Smooth muscle cell of the brain vasculature (primary cell): ENCODE results near the gene IL17RC.
"Not testable (repeated sequence)": the region's sequence is repeated elsewhere in the genome, so short reads cannot be mapped to it uniquely, and the experiment has no call there.

ENCODE experiments used
- DNase-seq: peaks from one replicate; pipeline ENCODE4 v3.0.0-alpha.2; 2012; ENCODE audit warnings: low read depth, low spot score

The IL17RC gene

DNA sequence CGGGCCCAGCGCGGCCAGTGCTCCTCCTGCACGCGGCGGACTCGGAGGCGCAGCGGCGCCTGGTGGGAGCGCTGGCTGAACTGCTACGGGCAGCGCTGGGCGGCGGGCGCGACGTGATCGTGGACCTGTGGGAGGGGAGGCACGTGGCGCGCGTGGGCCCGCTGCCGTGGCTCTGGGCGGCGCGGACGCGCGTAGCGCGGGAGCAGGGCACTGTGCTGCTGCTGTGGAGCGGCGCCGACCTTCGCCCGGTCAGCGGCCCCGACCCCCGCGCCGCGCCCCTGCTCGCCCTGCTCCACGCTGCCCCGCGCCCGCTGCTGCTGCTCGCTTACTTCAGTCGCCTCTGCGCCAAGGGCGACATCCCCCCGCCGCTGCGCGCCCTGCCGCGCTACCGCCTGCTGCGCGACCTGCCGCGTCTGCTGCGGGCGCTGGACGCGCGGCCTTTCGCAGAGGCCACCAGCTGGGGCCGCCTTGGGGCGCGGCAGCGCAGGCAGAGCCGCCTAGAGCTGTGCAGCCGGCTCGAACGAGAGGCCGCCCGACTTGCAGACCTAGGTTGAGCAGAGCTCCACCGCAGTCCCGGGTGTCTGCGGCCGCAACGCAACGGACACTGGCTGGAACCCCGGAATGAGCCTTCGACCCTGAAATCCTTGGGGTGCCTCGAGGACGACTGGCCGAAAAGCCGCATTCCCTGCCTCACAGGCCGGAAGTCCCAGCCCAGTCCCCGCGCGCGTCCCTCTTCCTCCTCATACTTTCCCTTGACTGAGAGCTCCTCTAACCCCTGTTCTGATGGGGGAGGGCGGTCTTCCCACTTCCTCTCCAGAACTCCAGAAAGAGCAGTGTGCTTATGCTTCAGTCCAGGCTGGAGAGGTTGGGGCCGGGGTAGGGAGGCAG, 1.4 kb upstream of the IL17RC start:
- DNase-seq = no peak

DNA sequence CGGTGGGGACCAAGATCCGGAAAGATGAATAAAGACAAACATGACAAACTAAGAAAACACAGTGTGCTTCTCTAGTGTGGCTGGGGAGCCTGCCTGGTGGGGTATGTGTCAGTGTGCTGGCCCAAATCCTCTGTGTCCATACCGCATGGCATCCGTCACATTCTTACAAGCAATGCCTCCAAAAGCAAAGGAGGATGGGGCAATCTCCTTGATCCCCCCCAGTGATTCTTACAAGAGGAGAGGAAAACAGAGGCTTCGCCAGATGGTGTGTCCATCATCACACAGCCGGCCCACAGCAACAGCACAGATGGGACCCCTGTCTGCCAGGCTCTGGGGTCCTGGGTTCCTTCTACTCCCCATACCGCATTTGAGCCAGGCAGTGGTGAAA, 558 bp upstream of the IL17RC start:
- no peak for DNase-seq

GRCh38 chr3:9917820-9918219, 922 bp downstream of the IL17RC start:
- no peak for DNase-seq

DNA sequence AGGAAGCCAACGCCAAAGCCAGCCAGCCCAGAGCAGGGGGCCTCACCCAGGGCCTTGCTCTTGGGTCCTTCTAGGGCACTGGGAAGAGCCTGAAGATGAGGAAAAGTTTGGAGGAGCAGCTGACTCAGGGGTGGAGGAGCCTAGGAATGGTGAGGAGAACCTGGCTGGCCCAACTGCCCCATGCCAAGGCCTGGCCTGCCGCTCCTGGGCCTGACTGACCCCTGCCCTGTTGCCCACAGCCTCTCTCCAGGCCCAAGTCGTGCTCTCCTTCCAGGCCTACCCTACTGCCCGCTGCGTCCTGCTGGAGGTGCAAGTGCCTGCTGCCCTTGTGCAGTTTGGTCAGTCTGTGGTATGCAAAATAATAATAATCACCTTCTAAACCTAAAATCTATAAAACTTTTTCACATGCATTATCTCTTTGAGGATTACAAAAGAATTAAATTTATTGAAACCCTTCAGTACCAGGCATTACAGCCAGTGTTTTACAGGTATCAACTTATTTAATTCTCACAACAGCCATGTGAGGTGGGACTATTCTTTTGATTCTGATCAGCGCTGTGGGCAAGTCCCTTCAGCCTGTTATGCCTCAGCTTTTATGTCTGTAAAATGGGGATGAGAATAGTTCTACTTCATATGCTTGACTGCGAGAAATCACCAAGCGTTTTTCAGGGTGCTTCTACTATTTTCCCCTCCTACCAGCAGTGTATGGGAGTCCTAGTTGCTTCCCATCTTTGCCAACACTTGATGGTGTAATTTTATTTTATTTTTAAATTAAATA, 1.6 kb downstream of the IL17RC start:
- DNase-seq = no peak

DNA sequence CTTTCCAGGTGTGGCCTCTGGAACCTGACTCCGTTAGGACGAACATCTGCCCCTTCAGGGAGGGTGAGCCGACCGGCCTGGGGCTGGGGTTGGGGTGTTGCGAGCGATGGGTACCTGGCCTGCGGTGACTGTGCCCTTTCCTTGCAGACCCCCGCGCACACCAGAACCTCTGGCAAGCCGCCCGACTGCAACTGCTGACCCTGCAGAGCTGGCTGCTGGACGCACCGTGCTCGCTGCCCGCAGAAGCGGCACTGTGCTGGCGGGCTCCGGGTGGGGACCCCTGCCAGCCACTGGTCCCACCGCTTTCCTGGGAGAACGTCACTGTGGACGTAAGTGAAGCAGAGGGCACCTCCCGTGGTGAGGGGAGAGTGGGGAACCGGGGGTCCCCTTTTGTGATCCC, 11.3 kb downstream of the IL17RC start:
- DNase-seq = no peak

- no peak for DNase-seq
These were observed 14.0 kb downstream of the IL17RC start for GRCh38 chr3:9930804-9931418.

DNA sequence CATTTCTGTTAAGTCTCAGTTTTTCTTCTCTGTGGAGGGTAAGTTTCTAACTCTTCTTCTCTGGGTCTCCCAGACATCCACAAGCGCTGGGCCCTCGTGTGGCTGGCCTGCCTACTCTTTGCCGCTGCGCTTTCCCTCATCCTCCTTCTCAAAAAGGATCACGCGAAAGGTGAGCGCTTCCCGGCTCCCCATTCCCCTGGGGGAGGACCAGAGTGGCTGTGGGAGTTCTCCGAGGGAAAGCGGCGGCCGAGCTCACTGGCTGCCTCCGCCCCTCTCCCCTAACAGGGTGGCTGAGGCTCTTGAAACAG, 15.6 kb downstream of the IL17RC start:
- DNase-seq = no peak

DNA sequence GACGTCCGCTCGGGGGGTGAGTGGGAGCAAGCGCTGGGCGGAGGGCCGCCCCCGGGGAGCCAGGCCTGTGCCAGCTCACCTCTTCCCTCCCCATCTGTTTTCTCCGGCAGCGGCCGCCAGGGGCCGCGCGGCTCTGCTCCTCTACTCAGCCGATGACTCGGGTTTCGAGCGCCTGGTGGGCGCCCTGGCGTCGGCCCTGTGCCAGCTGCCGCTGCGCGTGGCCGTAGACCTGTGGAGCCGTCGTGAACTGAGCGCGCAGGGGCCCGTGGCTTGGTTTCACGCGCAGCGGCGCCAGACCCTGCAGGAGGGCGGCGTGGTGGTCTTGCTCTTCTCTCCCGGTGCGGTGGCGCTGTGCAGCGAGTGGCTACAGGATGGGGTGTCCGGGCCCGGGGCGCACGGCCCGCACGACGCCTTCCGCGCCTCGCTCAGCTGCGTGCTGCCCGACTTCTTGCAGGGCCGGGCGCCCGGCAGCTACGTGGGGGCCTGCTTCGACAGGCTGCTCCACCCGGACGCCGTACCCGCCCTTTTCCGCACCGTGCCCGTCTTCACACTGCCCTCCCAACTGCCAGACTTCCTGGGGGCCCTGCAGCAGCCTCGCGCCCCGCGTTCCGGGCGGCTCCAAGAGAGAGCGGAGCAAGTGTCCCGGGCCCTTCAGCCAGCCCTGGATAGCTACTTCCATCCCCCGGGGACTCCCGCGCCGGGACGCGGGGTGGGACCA, 16.1 kb downstream of the IL17RC start:
- peak; percentile 73 for DNase-seq

- DNase-seq = peak; percentile 85
These were observed 16.8 kb downstream of the IL17RC start, which contains the start of gene CRELD1 for GRCh38 chr3:9933561-9934234. Gene CRELD1, plus strand, starts transcription at chr3:9933834. Its CDS starts 605 bp downstream, at chr3:9934439.

DNA sequence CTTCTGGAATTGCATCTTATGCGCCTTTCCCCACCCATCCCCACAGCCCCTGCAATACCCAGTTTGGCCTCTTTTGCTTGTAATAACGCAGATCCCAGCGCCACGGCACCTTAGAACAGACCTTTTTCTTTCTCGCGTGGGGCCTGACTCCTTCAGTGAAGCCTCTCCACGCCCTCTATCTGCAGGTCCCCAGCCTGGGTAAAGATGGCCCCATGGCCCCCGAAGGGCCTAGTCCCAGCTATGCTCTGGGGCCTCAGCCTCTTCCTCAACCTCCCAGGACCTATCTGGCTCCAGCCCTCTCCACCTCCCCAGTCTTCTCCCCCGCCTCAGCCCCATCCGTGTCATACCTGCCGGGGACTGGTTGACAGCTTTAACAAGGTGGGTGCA, 17.3 kb downstream of the IL17RC start:
- no peak for DNase-seq

- no peak for DNase-seq
These were observed 18.1 kb downstream of the IL17RC start for GRCh38 chr3:9934993-9935392.

DNA sequence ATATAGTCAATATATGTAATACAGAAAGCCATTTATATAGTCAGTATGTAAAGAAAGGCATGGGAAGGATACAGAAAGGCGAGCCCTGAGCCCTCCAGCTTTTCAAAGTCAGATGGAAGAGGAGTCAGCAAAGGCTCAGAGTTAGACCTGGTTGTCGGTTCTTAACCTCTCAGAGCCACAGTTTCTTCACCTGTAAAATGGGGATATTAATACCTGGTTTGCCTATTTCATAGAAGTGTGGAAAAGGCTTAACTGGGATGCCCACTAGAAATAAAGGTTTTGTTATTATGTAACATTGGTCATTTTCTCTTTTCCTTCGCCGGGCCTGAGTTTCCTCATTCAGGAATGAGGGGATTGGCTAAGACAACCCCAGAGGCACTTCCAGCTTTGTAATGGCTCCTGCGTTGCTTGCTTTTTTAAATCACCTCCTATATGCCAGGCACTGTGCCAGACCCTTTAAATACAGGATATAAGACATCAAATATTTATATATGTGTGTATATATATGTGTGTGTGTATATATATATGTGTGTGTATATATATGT, 19.1 kb downstream of the IL17RC start:
- no peak for DNase-seq

DNA sequence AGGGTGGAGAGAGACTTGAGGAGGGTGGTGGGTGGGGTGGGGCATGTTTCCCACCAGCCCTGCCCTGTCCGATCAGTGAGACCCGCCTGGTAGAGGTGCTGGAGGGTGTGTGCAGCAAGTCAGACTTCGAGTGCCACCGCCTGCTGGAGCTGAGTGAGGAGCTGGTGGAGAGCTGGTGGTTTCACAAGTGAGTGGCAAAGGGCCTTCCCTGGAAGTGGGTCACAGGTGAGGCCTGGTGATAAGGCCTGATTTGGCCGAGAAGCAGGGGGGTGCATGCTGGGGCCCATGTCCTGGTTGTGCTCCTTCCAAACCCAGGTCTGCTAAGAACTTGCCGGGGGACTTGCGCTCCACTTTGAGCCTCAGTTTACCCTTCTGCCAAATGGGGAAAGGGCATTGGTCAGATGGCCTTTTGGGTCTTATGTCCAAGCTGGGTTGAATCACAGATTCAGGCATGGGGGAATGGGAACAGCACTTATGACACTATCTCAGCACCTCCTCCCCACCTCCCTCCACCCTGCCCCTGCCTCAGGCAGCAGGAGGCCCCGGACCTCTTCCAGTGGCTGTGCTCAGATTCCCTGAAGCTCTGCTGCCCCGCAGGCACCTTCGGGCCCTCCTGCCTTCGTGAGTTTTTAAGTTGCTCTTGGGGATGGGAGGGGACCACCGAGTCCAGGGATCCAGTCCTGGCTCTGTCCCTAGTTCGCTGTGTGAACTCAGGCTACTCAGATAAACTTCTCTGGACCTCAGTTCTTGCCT, 20.8 kb downstream of the IL17RC start:
- no peak for DNase-seq

- no peak for DNase-seq
These were observed 22.1 kb downstream of the IL17RC start for GRCh38 chr3:9938966-9939365.

DNA sequence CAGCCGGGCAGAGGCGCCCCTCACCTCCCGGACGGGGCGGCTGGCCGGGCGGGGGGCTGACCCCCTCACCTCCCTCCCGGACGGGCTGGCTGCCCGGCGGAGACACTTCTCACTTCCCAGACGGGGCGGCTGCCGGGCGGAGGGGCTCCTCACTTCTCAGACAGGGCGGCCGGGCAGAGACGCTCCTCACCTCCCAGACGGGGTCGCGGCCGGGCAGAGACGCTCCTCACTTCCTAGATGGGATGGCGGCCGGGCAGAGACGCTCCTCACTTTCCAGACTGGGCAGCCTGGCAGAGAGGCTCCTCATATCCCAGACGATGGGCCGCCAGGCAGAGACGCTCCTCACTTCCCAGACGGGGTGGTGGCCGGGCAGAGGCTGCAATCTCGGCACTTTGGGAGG, 23.0 kb downstream of the IL17RC start:
- not testable (repeated sequence) for DNase-seq

- no peak for DNase-seq
These were observed 23.8 kb downstream of the IL17RC start for GRCh38 chr3:9940746-9941145.

DNA sequence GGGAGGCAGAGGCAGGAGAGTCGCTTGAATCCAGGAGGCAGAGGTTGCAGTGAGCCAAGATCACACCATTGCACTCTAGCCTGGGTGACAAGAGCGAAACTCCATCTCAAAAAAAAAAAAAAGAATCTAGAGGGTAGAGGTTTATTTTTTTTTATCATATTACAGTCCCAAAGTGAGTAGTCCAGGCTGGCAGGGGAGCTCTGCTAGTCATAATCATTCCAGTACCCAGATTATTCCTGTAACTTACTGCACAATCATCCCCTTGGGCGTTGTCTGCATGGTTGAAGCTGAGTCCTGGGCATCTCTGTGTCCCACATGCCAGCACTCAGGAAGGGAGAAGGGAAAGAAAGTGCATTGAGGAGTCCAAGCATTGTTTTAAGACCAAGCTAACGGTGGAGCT, 25.3 kb downstream of the IL17RC start:
- DNase-seq = no peak

- no peak for DNase-seq
These were observed 26.2 kb downstream of the IL17RC start for GRCh38 chr3:9942934-9943690.

- DNase-seq = no peak
These were observed 27.4 kb downstream of the IL17RC start for GRCh38 chr3:9944271-9944670.

DNA sequence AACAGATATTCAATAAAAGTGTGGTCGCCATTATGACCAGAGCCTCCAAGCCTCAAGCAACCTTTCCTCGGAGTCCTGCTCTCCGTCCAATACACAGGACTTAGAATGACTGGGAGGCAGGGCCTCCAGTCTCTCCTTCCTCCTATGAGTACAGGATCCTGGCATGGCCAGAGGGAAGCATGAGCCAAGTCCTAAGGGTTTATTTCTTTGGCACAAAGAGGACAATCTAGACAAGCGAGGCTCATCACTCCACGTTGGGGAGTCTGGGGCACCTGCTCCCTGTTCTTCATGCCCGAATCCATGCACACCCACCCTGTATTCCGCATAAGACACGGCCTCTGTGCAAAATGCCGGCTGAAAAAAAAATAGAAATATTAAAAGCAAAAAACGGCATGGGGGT, 28.5 kb downstream of the IL17RC start:
- DNase-seq = no peak
